K562 (cell line): ENCODE results near the gene TMEM200A. TPM values are rescaled to one million over a fixed set of nuclear protein-coding genes. Genes with fewer than 3 reads are reported as not detected.

Experiments used
- ATAC-seq: fragments of 200-7000 bp; cut with Tn5 transposase; 3 replicates; pipeline ENCODE4 v1.9.1; 2020; ENCODE audit warnings: moderate library complexity
- BruUV-seq: library from RNA; stranded (reverse); fragments of 400-500 nt; replicated peaks from 2 replicates; lab custom pipeline; 2021; lab: Mats Ljungman, UMichigan
- CTCF ChIA-PET: fragments of 300-600 bp; formaldehyde crosslinking; extraction: SDS; loops from one replicate; lab custom pipeline; 2021; ENCODE audit warnings: low intra/inter-chr PET ratio; lab: Yijun Ruan, JAX
- POLR2A ChIA-PET: fragments of 300-600, 350-650 bp; sonication (Branson Sonifier 250); formaldehyde crosslinking; extraction: SDS; loops from one replicate; lab custom pipeline; 2021; ENCODE audit warnings: antibody characterized with exemption, inconsistent platforms; lab: Yijun Ruan, JAX
- DNase-seq, 4 experiments: peaks; one replicate each; pipeline versions ENCODE4 v3.0.0 to v3.0.0-alpha.2; 2011 to 2018; ENCODE audit warnings: low spot score in 3 of 4, mixed read lengths in 3 of 4; ENCODE audit errors: extremely low read depth in 1 of 4
- FAIRE-seq: peaks from 2 replicates; lab custom pipeline; 2011; peaks lifted over from hg19 to GRCh38; lab: Jason Lieb, UNC
- H2AFZ ChIP-seq: 2 replicates; pipeline ENCODE4 v1.6.0; 2011; ENCODE audit warnings: low read depth, low read length, control low read depth, inconsistent platforms
- H3K27ac ChIP-seq: fragments of 200-600 bp; 3 replicates; pipeline ENCODE4 v1.8.0; 2011; ENCODE audit warnings: low read depth, mild to moderate bottlenecking, control low read depth, inconsistent platforms, low read length, moderate library complexity, mixed read lengths; ENCODE audit errors: extremely low read depth
- H3K27me3 ChIP-seq, 2 experiments: fragments of 300-600 bp in 1 of 2; 2 replicates in 1 of 2; 3 replicates in 1 of 2; pipeline versions ENCODE4 v1.6.0 to v1.8.0; 2011; ENCODE audit warnings: inconsistent platforms in 2 of 2, low read length in 2 of 2, mild to moderate bottlenecking in 1 of 2, mixed read lengths in 1 of 2, moderate library complexity in 1 of 2; ENCODE audit not compliant: control insufficient read depth in 2 of 2, insufficient read depth in 2 of 2
- H3K36me3 ChIP-seq: fragments of 300-600 bp; 3 replicates; pipeline ENCODE4 v1.8.0; 2011; ENCODE audit warnings: mild to moderate bottlenecking, low read length, inconsistent platforms; ENCODE audit not compliant: control insufficient read depth, insufficient read depth
- H3K4me1 ChIP-seq, 2 experiments: fragments of 200-600 bp in 1 of 2; replicated peaks in 1 of 2; 2 replicates in 1 of 2; 3 replicates in 1 of 2; pipeline versions ENCODE4 v1.5.1 to v1.8.0; 2011; ENCODE audit warnings: inconsistent platforms in 2 of 2, low read length in 2 of 2, mild to moderate bottlenecking in 1 of 2, mixed read lengths in 1 of 2, moderate library complexity in 1 of 2; ENCODE audit not compliant: control insufficient read depth in 2 of 2, insufficient read depth in 2 of 2
- H3K4me2 ChIP-seq: 2 replicates; pipeline ENCODE4 v1.6.1; 2011; ENCODE audit warnings: low read length, control low read depth, inconsistent platforms, mixed read lengths; ENCODE audit not compliant: insufficient read depth
- H3K4me3 ChIP-seq: fragments of 200-600 bp; sonication (generic), shearing (Covaris generic); 2 replicates; pipeline ENCODE4 v1.5.1; 2016; ENCODE audit warnings: control low read depth, inconsistent platforms
- H3K79me2 ChIP-seq: fragments of 200-600 bp; 3 replicates; pipeline ENCODE4 v1.8.0; 2011; ENCODE audit warnings: low read length, inconsistent platforms; ENCODE audit not compliant: control insufficient read depth, insufficient read depth
- H3K9ac ChIP-seq, 2 experiments: 2 replicates each; pipeline versions ENCODE4 v1.6.0 to v1.6.1; 2011; ENCODE audit warnings: low read depth in 2 of 2, low read length in 2 of 2, control low read depth in 1 of 2, inconsistent platforms in 1 of 2, mild to moderate bottlenecking in 1 of 2, mixed read lengths in 1 of 2; ENCODE audit not compliant: insufficient read depth in 1 of 2
- H3K9me1 ChIP-seq: one replicate; pipeline ENCODE4 v1.6.0; 2011; ENCODE audit warnings: inconsistent platforms, mild to moderate bottlenecking, low read length, moderate library complexity; ENCODE audit not compliant: control insufficient read depth, insufficient read depth
- H3K9me3 ChIP-seq: replicated peaks from 2 replicates; pipeline ENCODE4 v1.5.1; 2011; ENCODE audit warnings: low read depth, low read length, inconsistent platforms; ENCODE audit not compliant: control insufficient read depth, insufficient read depth
- H4K20me1 ChIP-seq: replicated peaks from 2 replicates; pipeline ENCODE4 v1.6.1; 2011; ENCODE audit warnings: low read length, inconsistent platforms, mixed read lengths; ENCODE audit not compliant: control insufficient read depth, insufficient read depth
- CEBPB ChIP-seq: fragments of 450-650 bp; IDR thresholded peaks from 2 replicates; pipeline ENCODE4 v1.6.1; 2016; ENCODE audit warnings: missing genetic modification characterization, missing compliant biosample characterization
- CREB1 ChIP-seq, 2 experiments: sonication (generic) in 1 of 2; formaldehyde crosslinking in 1 of 2; IDR thresholded peaks; 2 replicates each; pipeline versions ENCODE4 v1.6.1 to v1.8.0; 2012 to 2022; ENCODE audit warnings: inconsistent platforms in 1 of 2, mild to moderate bottlenecking in 1 of 2, missing genetic modification reagents in 1 of 2, moderate library complexity in 1 of 2
- CTBP1 ChIP-seq: fragments of 450-650 bp; IDR thresholded peaks from 2 replicates; pipeline ENCODE4 v1.6.1; 2016; ENCODE audit warnings: borderline replicate concordance
- FOSL1 ChIP-seq: fragments of 200-800 bp; sonication (Bioruptor generic); conservative IDR thresholded peaks from 2 replicates; pipeline ENCODE4 v1.6.1; 2016; ENCODE audit warnings: missing genetic modification characterization, missing compliant biosample characterization
- FOXA3 ChIP-seq, 2 experiments: fragments of 450-650 bp in 1 of 2; sonication (generic) in 1 of 2; formaldehyde crosslinking; IDR thresholded peaks in 1 of 2; conservative IDR thresholded peaks in 1 of 2; 2 replicates each; pipeline versions ENCODE4 v1.4.0 to v1.8.0; 2020 to 2022; ENCODE audit warnings: mild to moderate bottlenecking in 2 of 2, missing genetic modification reagents in 1 of 2
- NFRKB ChIP-seq: fragments of 450-650 bp; IDR thresholded peaks from 2 replicates; pipeline ENCODE4 v1.6.1; 2016; ENCODE audit warnings: low read depth
- PRMT5 ChIP-seq: sonication (generic); formaldehyde crosslinking; IDR thresholded peaks from 2 replicates; pipeline ENCODE4 v1.5.0; 2020; ENCODE audit warnings: missing genetic modification reagents
- SOX6 ChIP-seq: fragments of 450-650 bp; IDR thresholded peaks from 2 replicates; pipeline ENCODE4 v1.6.1; 2014; ENCODE audit warnings: mild to moderate bottlenecking
- SP1 ChIP-seq: sonication (generic); formaldehyde crosslinking; IDR thresholded peaks from 2 replicates; pipeline ENCODE4 v1.8.1; 2022; ENCODE audit warnings: mild to moderate bottlenecking, missing genetic modification reagents
- ZBED1 ChIP-seq: IDR thresholded peaks from 2 replicates; pipeline ENCODE4 v1.6.1; 2014
- ZNF311 ChIP-seq: fragments of 250-450 bp; sonication (Bioruptor Pico); IDR thresholded peaks from 2 replicates; pipeline ENCODE4 v1.4.0; 2020; ENCODE audit warnings: mild to moderate bottlenecking, moderate library complexity
- ZNF561 ChIP-seq: fragments of 450-650 bp; formaldehyde crosslinking; conservative IDR thresholded peaks from 2 replicates; pipeline ENCODE4 v1.4.0; 2020; ENCODE audit warnings: mild to moderate bottlenecking, moderate library complexity
- WGBS: fragments of 100-300 bp; shearing (Covaris generic); methylation state at CpG from one replicate; pipeline ENCODE4 v1.1.6; 2016; ENCODE audit warnings: low coverage, mixed read lengths; ENCODE audit not compliant: insufficient coverage; ENCODE audit errors: missing lambda C conversion rate; 5-methylcytosine and 5-hydroxymethylcytosine counted together
- in situ Hi-C: fragments of 300-500 bp; cut with MboI; formaldehyde crosslinking; loops from 4 replicates; pipeline ENCODE4 v1.15.0; 2018; ENCODE audit warnings: inconsistent platforms, mixed read lengths
- intact Hi-C: fragments of 100-400 bp; cut with micrococcal nuclease; formaldehyde crosslinking; loops from 2 replicates; pipeline ENCODE4 v1.14.2; 2022
- polyA plus RNA-seq, 8 experiments: library from polyadenylated mRNA; depleted of rRNA in 4 of 8; stranded (reverse) in 5 of 8; unstranded in 3 of 8; fragments of >200 nt; fragmentation: Nextera tagmentation in 2 of 8; fragmentation: Illumina TruSeq in 1 of 8; extraction: Ambion mirVana in 2 of 8; extraction: Trizol in 1 of 8; gene quantifications; 2 replicates each; pipeline versions ENCODE4 v1.2.1 to v1.2.3, GENCODE V29; 2011 to 2014; ENCODE audit warnings: inconsistent platforms in 1 of 8, missing spikeins in 1 of 8
- total RNA-seq, 7 experiments: library from RNA; depleted of rRNA in 6 of 7; stranded (reverse); fragments of >200 nt in 6 of 7; fragmentation: Illumina TruSeq in 2 of 7; extraction: Trizol in 2 of 7; gene quantifications; 2 replicates each; pipeline versions ENCODE4 v1.2.1 to v1.2.3, GENCODE V29; 2011 to 2021; ENCODE audit warnings: low replicate concordance in 1 of 7
- TF ChIP-seq, protein P1 (sequence below): fragments of 250-450 bp; sonication (Bioruptor Pico); IDR thresholded peaks from 2 replicates; pipeline ENCODE4 v1.8.0; 2021; ENCODE audit warnings: moderate library complexity, mild to moderate bottlenecking, inconsistent platforms
- TF ChIP-seq, protein P2 (sequence below): fragments of 450-650 bp; IDR thresholded peaks from 2 replicates; pipeline ENCODE4 v1.6.1; 2016; ENCODE audit warnings: low read depth

TMEM200A gene
- total and polyA plus RNA-seq, 9 of the 15 experiments (the other 6 are each of a cell fraction or from before 2014, with no cell fraction given): 0.04 TPM; not detected in 8

DNA sequence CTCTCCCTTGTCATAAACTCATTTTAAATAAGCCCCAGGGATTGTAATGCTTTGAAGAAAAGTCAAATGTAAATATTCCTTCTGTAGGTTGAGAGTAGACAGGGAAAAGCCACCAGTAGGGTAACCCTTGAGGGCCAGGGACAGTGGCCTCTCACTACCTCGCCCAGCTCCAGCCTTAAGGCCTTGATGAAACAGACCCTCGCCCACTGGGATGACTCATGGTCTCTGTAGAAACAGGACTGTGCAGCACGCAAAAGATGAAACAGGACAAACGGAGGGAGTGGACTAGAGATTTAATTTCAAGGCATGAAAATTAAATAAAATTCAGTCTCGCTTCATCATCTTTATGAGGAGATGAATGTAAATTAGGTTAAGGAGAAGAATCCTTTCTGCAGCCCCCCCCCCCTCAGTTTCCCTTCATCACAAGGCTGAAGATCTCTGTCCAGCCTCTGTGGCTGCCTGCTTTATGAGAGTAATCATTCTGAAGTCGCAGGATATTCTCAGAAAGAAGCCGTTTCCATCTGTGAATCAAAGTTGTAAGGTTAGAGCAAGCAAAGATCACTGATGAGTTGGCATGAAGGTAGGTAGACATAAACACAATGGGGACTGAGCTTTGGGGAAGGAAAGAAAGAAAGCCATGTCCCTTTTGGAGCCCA, 60.4 kb downstream of the TMEM200A start:
- FAIRE-seq (no peak), DNase-seq (no peak), ATAC-seq (no peak)
- in situ Hi-C loops (no loop called here), intact Hi-C loops (no loop called here)
- Histone ChIP-seq H3K4me3 (no peak overlapping the region), H3K27ac (no peak overlapping the region), H3K9me1 (no peaks in the 10 kb centered on the region), H4K20me1 (no peaks in the 10 kb centered on the region), H3K36me3 (no peaks in the 10 kb centered on the region), H3K9ac (no peak overlapping the region), H3K79me2 (no peaks in the 10 kb centered on the region), H3K4me1 (no peaks in the 10 kb centered on the region), H2AFZ (no peak overlapping the region), H3K4me2 (no peak overlapping the region), H3K9me3 (no peaks in the 10 kb centered on the region), H3K27me3 (no peaks in the 10 kb centered on the region)
- ChIA-PET CTCF (no interaction called here), POLR2A (no interaction called here)
- TF ChIP-seq CREB1 (IDR thresholded peaks at IDR 0.05) (no peak), CREB1 (CRISPR knock-in tag; IDR thresholded peaks at IDR 0.05) (no peak), ZNF561 (CRISPR knock-in tag) (no peak), FOXA3 (CRISPR knock-in tag; conservative IDR thresholded peaks at IDR 0.05 in 1 of 2, IDR thresholded peaks at IDR 0.05 in 1 of 2) (no peak), PRMT5 (CRISPR knock-in tag) (no peak), ZBED1 (no peak), FOSL1 (tag) (no peak), SOX6 (no peak), SP1 (CRISPR knock-in tag) (no peak), CTBP1 (no peak), NFRKB (no peak), ZNF311 (no peak), CEBPB (tag) (no peak)
- TF ChIP-seq, protein P1, sequence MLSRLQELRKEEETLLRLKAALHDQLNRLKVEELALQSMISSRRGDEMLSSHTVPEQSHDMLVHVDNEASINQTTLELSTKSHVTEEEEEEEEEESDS: no peak
- TF ChIP-seq, protein P2, sequence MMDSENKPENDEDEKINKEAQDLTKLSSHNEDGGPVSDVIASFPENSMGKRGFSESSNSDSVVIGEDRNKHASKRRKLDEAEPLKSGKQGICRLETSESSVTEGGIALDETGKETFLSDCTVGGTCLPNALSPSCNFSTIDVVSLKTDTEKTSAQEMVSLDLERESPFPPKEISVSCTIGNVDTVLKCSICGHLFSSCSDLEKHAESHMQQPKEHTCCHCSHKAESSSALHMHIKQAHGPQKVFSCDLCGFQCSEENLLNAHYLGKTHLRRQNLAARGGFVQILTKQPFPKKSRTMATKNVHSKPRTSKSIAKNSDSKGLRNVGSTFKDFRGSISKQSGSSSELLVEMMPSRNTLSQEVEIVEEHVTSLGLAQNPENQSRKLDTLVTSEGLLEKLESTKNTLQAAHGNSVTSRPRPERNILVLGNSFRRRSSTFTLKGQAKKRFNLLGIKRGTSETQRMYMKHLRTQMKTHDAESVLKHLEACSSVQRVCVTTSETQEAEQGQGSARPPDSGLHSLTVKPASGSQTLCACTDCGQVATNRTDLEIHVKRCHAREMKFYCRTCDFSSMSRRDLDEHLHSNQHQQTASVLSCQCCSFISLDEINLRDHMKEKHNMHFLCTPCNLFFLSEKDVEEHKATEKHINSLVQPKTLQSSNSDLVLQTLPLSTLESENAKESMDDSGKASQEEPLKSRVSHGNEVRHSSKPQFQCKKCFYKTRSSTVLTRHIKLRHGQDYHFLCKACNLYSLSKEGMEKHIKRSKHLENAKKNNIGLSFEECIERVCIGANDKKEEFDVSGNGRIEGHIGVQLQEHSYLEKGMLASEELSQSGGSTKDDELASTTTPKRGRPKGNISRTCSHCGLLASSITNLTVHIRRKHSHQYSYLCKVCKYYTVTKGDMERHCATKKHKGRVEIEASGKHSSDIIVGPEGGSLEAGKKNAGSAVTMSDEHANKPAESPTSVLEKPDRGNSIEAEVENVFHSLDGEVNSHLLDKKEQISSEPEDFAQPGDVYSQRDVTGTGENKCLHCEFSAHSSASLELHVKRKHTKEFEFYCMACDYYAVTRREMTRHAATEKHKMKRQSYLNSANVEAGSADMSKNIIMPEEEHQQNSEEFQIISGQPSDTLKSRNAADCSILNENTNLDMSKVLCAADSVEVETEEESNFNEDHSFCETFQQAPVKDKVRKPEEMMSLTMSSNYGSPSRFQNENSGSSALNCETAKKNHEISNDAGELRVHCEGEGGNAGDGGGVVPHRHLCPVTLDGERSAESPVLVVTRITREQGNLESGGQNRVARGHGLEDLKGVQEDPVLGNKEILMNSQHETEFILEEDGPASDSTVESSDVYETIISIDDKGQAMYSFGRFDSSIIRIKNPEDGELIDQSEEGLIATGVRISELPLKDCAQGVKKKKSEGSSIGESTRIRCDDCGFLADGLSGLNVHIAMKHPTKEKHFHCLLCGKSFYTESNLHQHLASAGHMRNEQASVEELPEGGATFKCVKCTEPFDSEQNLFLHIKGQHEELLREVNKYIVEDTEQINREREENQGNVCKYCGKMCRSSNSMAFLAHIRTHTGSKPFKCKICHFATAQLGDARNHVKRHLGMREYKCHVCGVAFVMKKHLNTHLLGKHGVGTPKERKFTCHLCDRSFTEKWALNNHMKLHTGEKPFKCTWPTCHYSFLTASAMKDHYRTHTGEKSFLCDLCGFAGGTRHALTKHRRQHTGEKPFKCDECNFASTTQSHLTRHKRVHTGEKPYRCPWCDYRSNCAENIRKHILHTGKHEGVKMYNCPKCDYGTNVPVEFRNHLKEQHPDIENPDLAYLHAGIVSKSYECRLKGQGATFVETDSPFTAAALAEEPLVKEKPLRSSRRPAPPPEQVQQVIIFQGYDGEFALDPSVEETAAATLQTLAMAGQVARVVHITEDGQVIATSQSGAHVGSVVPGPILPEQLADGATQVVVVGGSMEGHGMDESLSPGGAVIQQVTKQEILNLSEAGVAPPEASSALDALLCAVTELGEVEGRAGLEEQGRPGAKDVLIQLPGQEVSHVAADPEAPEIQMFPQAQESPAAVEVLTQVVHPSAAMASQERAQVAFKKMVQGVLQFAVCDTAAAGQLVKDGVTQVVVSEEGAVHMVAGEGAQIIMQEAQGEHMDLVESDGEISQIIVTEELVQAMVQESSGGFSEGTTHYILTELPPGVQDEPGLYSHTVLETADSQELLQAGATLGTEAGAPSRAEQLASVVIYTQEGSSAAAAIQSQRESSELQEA: no peak
- no TSS peak for BruUV-seq
- 0% methylated on average over 7 of the region's 7 CpGs for WGBS
